Activated T-helper 9 cell treated with anti-CD3 and anti-CD28 coated beads, Interleukin-2, amount 50 U/mL, for 16 hours (primary cell): ENCODE measurements around the gene TXNRD1.
"Not testable (repeated sequence)": the region's sequence is repeated elsewhere in the genome, so short reads cannot be mapped to it uniquely, and the experiment has no call there.

Source experiments
- DNase-seq: peaks from one replicate; pipeline ENCODE4 v3.0.0-alpha.2; 2020; ENCODE audit warnings: low read depth

The TXNRD1 gene

GRCh38 chr12:104280717-104281458 is 65.3 kb downstream of the TXNRD1 start:
- no peak for DNase-seq

- DNase-seq = no peak
Measured at GRCh38 chr12:104281636-104282035, 66.1 kb downstream of the TXNRD1 start.

GRCh38 chr12:104282109-104282508 is 66.5 kb downstream of the TXNRD1 start:
- no peak for DNase-seq

- DNase-seq = no peak
Measured at GRCh38 chr12:104285740-104286515, 70.3 kb downstream of the TXNRD1 start.

GRCh38 chr12:104286516-104287482 is 71.2 kb downstream of the TXNRD1 start:
- DNase-seq = peak; percentile 87

GRCh38 chr12:104288635-104289274 is 73.2 kb downstream of the TXNRD1 start:
- DNase-seq = peak; percentile 79

- DNase-seq = no peak
Measured at GRCh38 chr12:104290320-104290719, 74.7 kb downstream of the TXNRD1 start.

GRCh38 chr12:104290855-104291254 is 75.3 kb downstream of the TXNRD1 start:
- DNase-seq = no peak

- DNase-seq = no peak
Measured at GRCh38 chr12:104291867-104292524, 76.4 kb downstream of the TXNRD1 start.

- no peak for DNase-seq
Measured at GRCh38 chr12:104292872-104293794, 77.6 kb downstream of the TXNRD1 start.

- DNase-seq = not testable (repeated sequence)
Measured at GRCh38 chr12:104294158-104294859, 78.7 kb downstream of the TXNRD1 start.

GRCh38 chr12:104294927-104295668 is 79.5 kb downstream of the TXNRD1 start:
- no peak for DNase-seq

GRCh38 chr12:104295954-104296353 is 80.4 kb downstream of the TXNRD1 start:
- DNase-seq = no peak

GRCh38 chr12:104296718-104297117 is 81.1 kb downstream of the TXNRD1 start:
- no peak for DNase-seq

GRCh38 chr12:104297477-104298113 is 82.0 kb downstream of the TXNRD1 start:
- no peak for DNase-seq

- no peak for DNase-seq
Measured at GRCh38 chr12:104299842-104300481, 84.4 kb downstream of the TXNRD1 start.

GRCh38 chr12:104303538-104304151 is 88.1 kb downstream of the TXNRD1 start, which contains the start of gene EID3:
TSS of gene EID3 (plus strand) at chr12:104303739. CDS start at chr12:104303935, 196 bp downstream.
- DNase-seq = peak; percentile 85
